GM21576 (cell line): ENCODE results near the gene ODF2L.

Experiments used
- ATAC-seq: cut with Tn5 transposase; IDR thresholded peaks from one replicate; pipeline ENCODE4 v1.9.1; 2021; ENCODE audit warnings: mild to moderate bottlenecking, moderate library complexity; ENCODE audit not compliant: unreplicated experiment

Gene ODF2L

DNA sequence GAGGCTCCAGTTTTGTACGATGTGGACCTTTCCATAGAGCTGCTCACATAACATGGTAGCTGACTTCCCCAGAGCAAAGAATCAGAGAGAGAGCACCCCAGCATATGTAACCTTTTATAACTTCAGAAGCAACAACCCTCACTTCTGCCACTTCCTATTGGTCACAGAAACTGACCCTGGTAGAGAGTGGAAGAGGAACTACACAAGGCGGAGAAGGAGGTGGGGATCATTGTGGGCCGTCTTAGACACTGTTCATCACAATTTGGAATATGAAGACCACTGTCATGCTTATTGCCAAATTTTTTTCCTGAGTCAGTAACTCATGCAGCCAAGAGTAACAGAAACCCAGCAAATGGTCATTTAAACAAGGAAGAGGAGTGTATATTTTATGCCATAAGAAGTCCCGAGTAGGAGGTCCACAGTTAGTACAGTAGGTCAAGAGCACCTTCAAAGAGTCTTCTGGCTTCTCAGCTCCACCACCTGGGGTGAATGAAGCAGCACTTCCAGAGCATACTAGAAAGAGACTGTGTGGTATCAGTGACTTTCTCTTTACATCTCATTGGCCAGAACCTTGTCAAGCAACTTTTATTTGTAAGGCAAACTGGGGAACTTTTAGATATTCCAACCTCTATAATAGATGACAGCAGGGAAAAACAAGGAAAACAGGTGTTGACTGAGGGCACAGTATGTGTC, 71.8 kb downstream of the ODF2L start:
- ATAC-seq = no peak

DNA sequence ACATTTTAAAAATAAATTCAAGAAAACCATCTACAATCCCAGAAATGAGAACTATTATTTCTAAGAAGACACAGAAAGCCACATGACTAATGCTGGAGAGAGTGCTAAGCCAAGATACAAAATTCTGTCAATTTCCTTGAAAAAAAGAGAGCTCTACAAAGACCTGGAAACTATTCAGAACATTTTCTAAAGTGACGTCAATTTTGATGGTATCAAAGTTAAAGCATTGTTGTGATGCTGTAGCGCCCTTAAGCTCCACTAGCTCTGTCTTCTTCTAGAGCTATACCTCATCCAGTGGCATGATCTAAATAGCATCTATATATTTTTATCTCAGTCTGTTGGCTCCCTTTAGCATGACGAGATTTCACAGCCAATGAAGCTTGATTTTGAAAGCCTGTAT, 73.9 kb downstream of the ODF2L start:
- ATAC-seq = no peak

DNA sequence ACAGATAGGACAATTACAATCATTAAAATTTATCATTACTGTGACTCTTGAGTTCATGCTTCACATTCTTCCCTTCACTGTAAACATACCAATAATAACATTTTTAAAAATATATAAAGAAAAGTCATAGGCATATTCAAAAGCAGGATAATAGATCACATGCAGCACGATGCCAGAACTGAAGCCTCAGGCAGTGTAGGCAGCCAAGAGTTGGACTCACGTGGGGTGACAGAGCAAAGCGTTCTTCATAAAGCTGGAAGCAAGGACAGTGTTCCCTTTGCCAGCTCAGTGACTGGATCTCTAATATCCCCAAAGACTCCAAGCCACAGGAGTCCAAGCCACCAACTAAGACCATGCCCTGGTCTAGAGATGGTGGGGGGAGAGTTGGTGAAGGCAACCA, 77.7 kb downstream of the ODF2L start:
- no peak for ATAC-seq

- no peak for ATAC-seq
Measured at GRCh38 chr1:86317926-86318325, 78.2 kb downstream of the ODF2L start.

- ATAC-seq = no peak
Measured at GRCh38 chr1:86305731-86306130, 90.4 kb downstream of the ODF2L start.

- ATAC-seq = no peak
Measured at GRCh38 chr1:86303041-86303690, 93.0 kb downstream of the ODF2L start.
